OCI-LY7 (cell line): Measurements from ENCODE around the gene MED27. TPM values are rescaled to one million over a fixed set of nuclear protein-coding genes. Genes with fewer than 3 reads are reported as not detected.

Experiments used
- BruUV-seq: library from RNA; stranded (reverse); fragments of 400-500 nt; replicated peaks from 2 replicates; lab custom pipeline; 2021; lab: Mats Ljungman, UMichigan
- CTCF ChIA-PET: fragments of 300-600 bp; sonication (Branson Sonifier 250); formaldehyde crosslinking; loops from one replicate; lab custom pipeline; 2022; ENCODE audit warnings: antibody characterized with exemption; ENCODE audit not compliant: unreplicated experiment; lab: Charles Lee
- POLR2A ChIA-PET: fragments of 300-600 bp; sonication (Branson Sonifier 250); formaldehyde crosslinking; loops from one replicate; lab custom pipeline; 2022; ENCODE audit warnings: antibody characterized with exemption; lab: Charles Lee
- DNase-seq: peaks from one replicate; pipeline ENCODE4 v3.0.0-alpha.2; 2015; ENCODE audit warnings: low spot score
- H2AFZ ChIP-seq: fragments of 200-600 bp; sonication (generic), shearing (Covaris generic); 2 replicates; pipeline ENCODE4 v1.6.1; 2014; ENCODE audit warnings: mild to moderate bottlenecking, antibody characterized with exemption, low read length, moderate library complexity
- H3K27ac ChIP-seq: fragments of 200-600 bp; sonication (generic); 2 replicates; pipeline ENCODE4 v1.5.1; 2014; ENCODE audit warnings: mixed run types, low read depth, mild to moderate bottlenecking, moderate library complexity, low read length, inconsistent platforms; ENCODE audit not compliant: poor library complexity, severe bottlenecking
- H3K36me3 ChIP-seq: fragments of 200-600 bp; sonication (generic); 2 replicates; pipeline ENCODE4 v1.6.1; 2014; ENCODE audit warnings: mild to moderate bottlenecking, antibody characterized with exemption, low read length, moderate library complexity, mixed read lengths; ENCODE audit not compliant: insufficient read depth
- H3K4me1 ChIP-seq: fragments of 200-600 bp; sonication (generic); 2 replicates; pipeline ENCODE4 v1.5.1; 2014; ENCODE audit warnings: mild to moderate bottlenecking, low read length; ENCODE audit not compliant: insufficient read depth, poor library complexity, severe bottlenecking
- H3K4me2 ChIP-seq: fragments of 200-600 bp; sonication (generic); 2 replicates; pipeline ENCODE4 v1.6.1; 2014; ENCODE audit warnings: mild to moderate bottlenecking, low read length
- H3K4me3 ChIP-seq: fragments of 200-600 bp; sonication (generic); 2 replicates; pipeline ENCODE4 v1.5.1; 2014; ENCODE audit warnings: mild to moderate bottlenecking, low read depth, low read length; ENCODE audit not compliant: poor library complexity, severe bottlenecking
- H3K79me2 ChIP-seq: fragments of 200-600 bp; sonication (generic); 2 replicates; pipeline ENCODE4 v1.6.1; 2016; ENCODE audit warnings: low read depth, mild to moderate bottlenecking, low read length, moderate library complexity, mixed read lengths; ENCODE audit not compliant: insufficient read depth
- H3K9me2 ChIP-seq: fragments of 200-600 bp; sonication (generic); 2 replicates; pipeline ENCODE4 v1.6.1; 2016; ENCODE audit warnings: mild to moderate bottlenecking, low read length, mixed read lengths; ENCODE audit not compliant: insufficient read depth
- H3K9me3 ChIP-seq: fragments of 200-600 bp; sonication (generic); 2 replicates; pipeline ENCODE4 v1.6.1; 2014; ENCODE audit warnings: mild to moderate bottlenecking, mixed run types, low read length, mixed read lengths
- H4K20me1 ChIP-seq: fragments of 200-600 bp; sonication (generic); 2 replicates; pipeline ENCODE4 v1.6.1; 2014; ENCODE audit warnings: mild to moderate bottlenecking, antibody characterized with exemption, low read length, moderate library complexity, mixed read lengths; ENCODE audit not compliant: insufficient read depth
- CTCF ChIP-seq: fragments of 200-600 bp; sonication (generic); conservative IDR thresholded peaks from 2 replicates; pipeline ENCODE4 v1.5.1; 2014; ENCODE audit warnings: mild to moderate bottlenecking, antibody characterized with exemption, low read length, moderate library complexity, mixed read lengths
- EZH2phosphoT487 ChIP-seq: fragments of 200-600 bp; sonication (generic); IDR thresholded peaks from 2 replicates; pipeline ENCODE4 v1.6.1; 2018; ENCODE audit warnings: low read depth, borderline replicate concordance, mild to moderate bottlenecking, mixed run types, antibody characterized with exemption, low read length, moderate library complexity, mixed read lengths
- intact Hi-C: fragments of 100-400 bp; cut with micrococcal nuclease; formaldehyde crosslinking; loops from one replicate; pipeline ENCODE4 v1.10.0; 2022; ENCODE audit not compliant: unreplicated experiment
- total RNA-seq, 2 experiments: library from RNA; depleted of rRNA in 1 of 2; stranded (reverse); fragments of >200 nt in 1 of 2; shearing (Covaris generic) in 1 of 2; gene quantifications; 2 replicates each; pipeline ENCODE4 v1.2.3, GENCODE V29; 2014 to 2022

Gene MED27
- total RNA-seq, 2 experiments from 2014 or later = 23.1 to 32.6 TPM

- no peak overlapping the region for H3K27ac ChIP-seq
- 0 out of 2 replicates have a peak, but pooled peaks cover 4% of the 10 kb centered on the region for H3K79me2 ChIP-seq
- H2AFZ ChIP-seq = no peak overlapping the region
- BruUV-seq = no TSS peak
- peaks cover 62% of the 10 kb centered on the region for H3K36me3 ChIP-seq
- intact Hi-C loops = no loop called here
- no peaks in the 10 kb centered on the region; the same call in 1 of the 2 replicates for H4K20me1 ChIP-seq
- no peak overlapping the region for H3K4me2 ChIP-seq
- H3K9me3 ChIP-seq = no peaks in the 10 kb centered on the region
- no peak overlapping the region for H3K4me3 ChIP-seq
- CTCF ChIA-PET = no interaction called here
- no peaks in the 10 kb centered on the region for H3K4me1 ChIP-seq
- TF ChIP-seq EZH2phosphoT487 (no peak), CTCF (no peak)
- no peaks in the 10 kb centered on the region for H3K9me2 ChIP-seq
- POLR2A ChIA-PET = no interaction called here
- DNase-seq = no peak
Observed at GRCh38 chr9:132071847-132072507, 7.7 kb downstream of the MED27 start.

- H3K9me2 ChIP-seq = no peaks in the 10 kb centered on the region
- H3K9me3 ChIP-seq = no peaks in the 10 kb centered on the region
- intact Hi-C loops = no loop called here
- POLR2A ChIA-PET = no interaction called here
- no peaks in the 10 kb centered on the region; the same call in 1 of the 2 replicates for H4K20me1 ChIP-seq
- H3K79me2 ChIP-seq = no peaks in the 10 kb centered on the region
- no TSS peak for BruUV-seq
- no peaks in the 10 kb centered on the region for H3K4me1 ChIP-seq
- no peak overlapping the region for H3K4me2 ChIP-seq
- DNase-seq = no peak
- H2AFZ ChIP-seq = no peak overlapping the region
- CTCF ChIA-PET = no interaction called here
- H3K4me3 ChIP-seq = no peak overlapping the region
- no peak for TF ChIP-seq EZH2phosphoT487
- H3K27ac ChIP-seq = no peak overlapping the region
- peaks cover 35% of the 10 kb centered on the region; the same call in 1 of the 2 replicates for H3K36me3 ChIP-seq
Observed at GRCh38 chr9:132069046-132069898, 10.4 kb downstream of the MED27 start.

- TF ChIP-seq CTCF = no peak
- no peak for TF ChIP-seq EZH2phosphoT487
- no peaks in the 10 kb centered on the region for H3K9me2 ChIP-seq
- no peaks in the 10 kb centered on the region; the same call in 1 of the 2 replicates for H4K20me1 ChIP-seq
- H2AFZ ChIP-seq = no peak overlapping the region
- no peaks in the 10 kb centered on the region for H3K79me2 ChIP-seq
- POLR2A ChIA-PET = no interaction called here
- intact Hi-C loops = no loop called here
- no peak overlapping the region for H3K4me3 ChIP-seq
- H3K4me1 ChIP-seq = no peaks in the 10 kb centered on the region
- H3K36me3 ChIP-seq = peaks cover 34% of the 10 kb centered on the region; the same call in 1 of the 2 replicates
- H3K27ac ChIP-seq = no peak overlapping the region
- CTCF ChIA-PET = no interaction called here
- H3K4me2 ChIP-seq = no peak overlapping the region
- BruUV-seq = no TSS peak
- no peaks in the 10 kb centered on the region for H3K9me3 ChIP-seq
- DNase-seq = no peak
Observed at GRCh38 chr9:132068605-132069004, 11.1 kb downstream of the MED27 start.
